ENCODE results near the gene ITIH5. TPM values are rescaled to one million over a fixed set of nuclear protein-coding genes. Genes with fewer than 3 reads are reported as not detected.

Gene ITIH5
- total and polyA plus RNA-seq, 7 experiments from 2014 or later: not detected

DNA sequence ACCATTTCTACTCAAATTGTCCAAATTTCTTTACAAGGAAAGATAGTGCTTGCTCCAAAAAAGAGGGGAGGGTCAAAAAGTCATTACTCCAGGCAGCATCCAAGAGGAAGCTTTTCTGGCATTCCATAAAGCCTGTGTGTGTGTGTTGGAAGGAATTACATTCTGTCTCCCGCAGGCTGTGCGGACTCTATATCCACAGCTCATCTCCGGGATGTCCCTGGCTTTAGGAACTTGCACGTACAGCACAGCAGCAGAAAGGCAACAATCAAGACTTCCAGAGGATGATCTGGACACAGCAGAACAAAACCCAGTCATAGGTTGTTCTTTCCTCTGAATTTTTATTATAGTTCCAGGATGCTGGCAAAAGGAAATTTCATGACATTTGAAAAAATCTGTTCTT, 94.8 kb downstream of the ITIH5 start:
- H3K36me3 ChIP-seq (ENCODE audit: control insufficient read depth in 2 of 3, insufficient read depth in 3 of 3, low read length in 3 of 3): no peaks in the 10 kb centered on the region
- no peak overlapping the region for H3K4me3 ChIP-seq (ENCODE audit: low read length)
- no peak for DNase-seq
- ATAC-seq: no peak
- Mint-ChIP-seq H3K36me3 (no peaks in the 10 kb centered on the region), H3K4me1 (peaks cover 0 to 4% (median 0%) of the 10 kb centered on the region in 7 donors), H3K4me3 (no peak overlapping the region), H3K9me3 (no peaks in the 10 kb centered on the region), H3K27me3 (peaks cover 0 to 7% (median 0%) of the 10 kb centered on the region in 5 donors), H3K27ac (no peak overlapping the region)
- intact Hi-C loops (cut with micrococcal nuclease): no loop called here
- CTCF ChIA-PET: interaction anchor here (0.7 kb wide), 1 partner anchor 1759 kb away, joined by 4 read pairs; no protein-coding TSS in a partner anchor
- H3K9me3 ChIP-seq (ENCODE audit: control insufficient read depth in 2 of 3, low read length in 3 of 3): no peaks in the 10 kb centered on the region
- H3K4me1 ChIP-seq (ENCODE audit: control insufficient read depth in 2 of 2, insufficient read depth in 2 of 2, low read length in 2 of 2): no peaks in the 10 kb centered on the region
- POLR2A ChIA-PET: no interaction called here
- H3K27ac ChIP-seq (ENCODE audit: low read depth, low read length): no peak overlapping the region
- H3K27me3 ChIP-seq (ENCODE audit: control insufficient read depth in 2 of 2, insufficient read depth in 2 of 2, low read length in 2 of 2): no peaks in the 10 kb centered on the region

DNA sequence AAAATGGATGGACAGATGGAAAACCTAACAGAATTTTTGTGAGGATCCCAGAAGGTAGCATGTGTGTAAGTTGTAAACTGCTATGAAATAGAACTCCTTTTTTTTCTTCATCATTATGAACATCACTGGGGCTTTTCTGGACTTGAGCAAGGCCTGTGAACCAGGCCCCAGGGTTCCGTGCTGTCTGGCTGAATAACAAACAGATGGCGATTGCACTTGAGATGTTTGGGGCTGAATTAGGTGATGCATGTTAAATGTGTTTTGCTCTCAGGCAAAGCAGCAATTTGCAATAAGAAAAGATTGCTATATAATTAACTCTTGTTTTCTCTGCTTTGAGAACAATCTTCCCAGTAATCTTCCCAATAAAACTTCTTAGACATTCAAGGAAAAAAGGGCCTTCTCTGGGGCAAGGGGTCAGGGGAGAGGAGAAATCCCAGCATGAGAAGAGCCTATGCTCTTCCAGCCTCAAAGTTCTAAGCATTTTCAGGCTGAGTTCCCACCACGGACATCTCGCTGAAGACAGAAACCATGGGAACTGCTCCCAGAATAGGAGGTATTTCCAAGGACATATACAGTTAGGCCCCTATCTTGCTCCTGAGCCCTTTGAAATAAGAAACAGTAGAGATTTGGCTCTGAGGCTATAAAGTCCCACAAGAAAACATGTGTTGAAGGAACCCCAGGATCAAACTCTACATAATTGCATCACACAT, 98.7 kb downstream of the ITIH5 start:
- Mint-ChIP-seq H3K4me1 (peaks cover 0 to 5% (median 0%) of the 10 kb centered on the region in 7 donors), H3K27ac (peak overlapping the region in 2 of 9 donors; percentile 10 to 28), H3K27me3 (peaks cover 0 to 2% (median 0%) of the 10 kb centered on the region in 5 donors), H3K9me3 (no peaks in the 10 kb centered on the region), H3K36me3 (no peaks in the 10 kb centered on the region), H3K4me3 (no peak overlapping the region)
- intact Hi-C loops (cut with micrococcal nuclease): no loop called here
- POLR2A ChIA-PET: no interaction called here
- CTCF ChIA-PET: no interaction called here
- ATAC-seq (no peak), DNase-seq (no peak)
- Histone ChIP-seq H3K27me3 (ENCODE audit: control insufficient read depth in 2 of 2, insufficient read depth in 2 of 2, low read length in 2 of 2) (no peaks in the 10 kb centered on the region), H3K36me3 (ENCODE audit: control insufficient read depth in 2 of 3, insufficient read depth in 3 of 3, low read length in 3 of 3) (no peaks in the 10 kb centered on the region), H3K4me1 (ENCODE audit: control insufficient read depth in 2 of 2, insufficient read depth in 2 of 2, low read length in 2 of 2) (no peaks in the 10 kb centered on the region), H3K4me3 (ENCODE audit: low read length) (no peak overlapping the region), H3K27ac (ENCODE audit: low read depth, low read length) (no peak overlapping the region), H3K9me3 (ENCODE audit: control insufficient read depth in 2 of 3, low read length in 3 of 3) (no peaks in the 10 kb centered on the region)

DNA sequence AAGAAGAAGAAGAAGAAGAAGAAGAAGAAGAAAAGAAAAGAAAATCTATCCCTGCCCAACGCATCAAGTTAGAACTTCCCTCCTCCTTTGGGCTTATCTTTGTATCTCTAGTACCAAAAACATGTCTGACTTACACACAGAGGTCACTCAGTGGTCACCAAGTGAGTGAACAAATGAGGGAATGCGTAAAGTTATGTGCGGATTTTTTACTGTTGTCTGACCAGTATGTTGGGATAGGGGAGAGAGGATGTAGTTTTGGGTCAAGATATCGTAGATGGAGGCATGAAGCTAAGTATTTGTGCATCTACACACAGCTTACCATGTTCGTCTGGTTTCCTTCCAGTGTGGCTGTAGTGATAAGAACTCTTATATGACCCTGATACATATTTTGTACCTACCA, 99.9 kb downstream of the ITIH5 start:
- ChIA-PET CTCF (no interaction called here), POLR2A (no interaction called here)
- no peak overlapping the region for H3K4me3 Mint-ChIP-seq
- H3K36me3 Mint-ChIP-seq: no peaks in the 10 kb centered on the region
- no peak overlapping the region for H3K27ac Mint-ChIP-seq
- H3K9me3 Mint-ChIP-seq: no peaks in the 10 kb centered on the region
- H3K4me1 ChIP-seq (ENCODE audit: control insufficient read depth in 2 of 2, insufficient read depth in 2 of 2, low read length in 2 of 2): no peaks in the 10 kb centered on the region
- DNase-seq: no peak
- no peak for ATAC-seq
- no peaks in the 10 kb centered on the region for H3K9me3 ChIP-seq (ENCODE audit: control insufficient read depth in 2 of 3, low read length in 3 of 3)
- H3K27me3 ChIP-seq (ENCODE audit: control insufficient read depth in 2 of 2, insufficient read depth in 2 of 2, low read length in 2 of 2): no peaks in the 10 kb centered on the region
- H3K4me3 ChIP-seq (ENCODE audit: low read length): no peak overlapping the region
- intact Hi-C loops (cut with micrococcal nuclease): no loop called here
- no peaks in the 10 kb centered on the region for H3K36me3 ChIP-seq (ENCODE audit: control insufficient read depth in 2 of 3, insufficient read depth in 3 of 3, low read length in 3 of 3)
- peaks cover 0 to 3% (median 0%) of the 10 kb centered on the region in 5 donors for H3K27me3 Mint-ChIP-seq
- no peak overlapping the region for H3K27ac ChIP-seq (ENCODE audit: low read depth, low read length)
- H3K4me1 Mint-ChIP-seq: peaks cover 0 to 5% (median 0%) of the 10 kb centered on the region in 7 donors

DNA sequence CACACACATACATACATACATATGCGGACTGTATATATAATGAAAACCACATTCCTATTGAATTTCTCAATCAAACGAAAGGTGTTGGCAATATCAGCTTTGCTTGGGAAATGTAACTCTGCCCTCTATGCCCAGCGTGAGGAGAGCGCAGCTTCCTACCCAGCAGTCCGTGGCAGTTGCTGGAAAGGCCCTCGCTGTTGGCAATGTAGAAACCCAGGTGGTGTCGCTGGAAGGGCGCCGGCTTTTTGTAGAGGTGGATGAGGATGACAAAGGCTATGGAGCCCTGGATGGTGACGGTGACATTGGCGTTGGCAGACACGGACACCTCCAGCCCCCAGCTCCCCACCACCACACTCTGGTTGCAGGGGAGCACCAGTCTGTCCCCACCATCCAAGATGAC, 100.9 kb downstream of the ITIH5 start:
- Histone ChIP-seq H3K4me1 (ENCODE audit: control insufficient read depth in 2 of 2, insufficient read depth in 2 of 2, low read length in 2 of 2) (no peaks in the 10 kb centered on the region), H3K27ac (ENCODE audit: low read depth, low read length) (no peak overlapping the region), H3K9me3 (ENCODE audit: control insufficient read depth in 2 of 3, low read length in 3 of 3) (no peaks in the 10 kb centered on the region), H3K27me3 (ENCODE audit: control insufficient read depth in 2 of 2, insufficient read depth in 2 of 2, low read length in 2 of 2) (no peaks in the 10 kb centered on the region), H3K36me3 (ENCODE audit: control insufficient read depth in 2 of 3, insufficient read depth in 3 of 3, low read length in 3 of 3) (no peaks in the 10 kb centered on the region), H3K4me3 (ENCODE audit: low read length) (no peak overlapping the region)
- DNase-seq (no peak), ATAC-seq (no peak)
- no peak overlapping the region for H3K27ac Mint-ChIP-seq
- no peaks in the 10 kb centered on the region for H3K36me3 Mint-ChIP-seq
- ChIA-PET POLR2A (no interaction called here), CTCF (no interaction called here)
- no peaks in the 10 kb centered on the region for H3K9me3 Mint-ChIP-seq
- no peak overlapping the region for H3K4me3 Mint-ChIP-seq
- peaks cover 0 to 5% (median 0%) of the 10 kb centered on the region in 7 donors for H3K4me1 Mint-ChIP-seq
- intact Hi-C loops (cut with micrococcal nuclease): no loop called here
- H3K27me3 Mint-ChIP-seq: peaks cover 0 to 3% (median 0%) of the 10 kb centered on the region in 5 donors

DNA sequence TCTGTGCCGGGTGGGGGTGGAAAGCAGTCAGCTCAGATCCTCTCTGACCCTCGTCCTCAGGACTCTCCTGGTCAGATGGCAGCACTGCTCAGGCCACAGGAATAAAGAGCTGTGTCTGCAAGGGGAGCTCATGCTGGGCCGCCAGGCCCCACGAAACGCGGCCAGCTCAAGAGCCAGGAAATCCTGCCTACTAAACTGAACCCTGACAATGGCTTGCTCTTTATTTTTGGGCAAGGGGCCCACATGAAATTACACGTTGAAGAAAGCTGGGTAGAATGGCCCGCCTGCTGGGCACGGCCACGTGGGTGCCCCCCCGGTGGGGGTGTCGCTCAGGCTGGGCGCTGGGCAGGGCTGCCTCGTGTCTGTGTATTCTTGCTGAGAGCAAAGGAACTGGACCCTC, 103.0 kb downstream of the ITIH5 start:
- peaks cover 0 to 3% (median 0%) of the 10 kb centered on the region in 5 donors for H3K27me3 Mint-ChIP-seq
- Histone ChIP-seq H3K9me3 (ENCODE audit: control insufficient read depth in 2 of 3, low read length in 3 of 3) (no peaks in the 10 kb centered on the region), H3K27me3 (ENCODE audit: control insufficient read depth in 2 of 2, insufficient read depth in 2 of 2, low read length in 2 of 2) (no peaks in the 10 kb centered on the region), H3K36me3 (ENCODE audit: control insufficient read depth in 2 of 3, insufficient read depth in 3 of 3, low read length in 3 of 3) (no peaks in the 10 kb centered on the region), H3K27ac (ENCODE audit: low read depth, low read length) (no peak overlapping the region), H3K4me3 (ENCODE audit: low read length) (no peak overlapping the region), H3K4me1 (ENCODE audit: control insufficient read depth in 2 of 2, insufficient read depth in 2 of 2, low read length in 2 of 2) (no peaks in the 10 kb centered on the region)
- peaks cover 0 to 5% (median 0%) of the 10 kb centered on the region in 7 donors for H3K4me1 Mint-ChIP-seq
- no peaks in the 10 kb centered on the region for H3K9me3 Mint-ChIP-seq
- CTCF ChIA-PET: no interaction called here
- POLR2A ChIA-PET: no interaction called here
- no peak overlapping the region for H3K27ac Mint-ChIP-seq
- intact Hi-C loops (cut with micrococcal nuclease): no loop called here
- DNase-seq (no peak), ATAC-seq (no peak)
- H3K36me3 Mint-ChIP-seq: no peaks in the 10 kb centered on the region
- no peak overlapping the region for H3K4me3 Mint-ChIP-seq

DNA sequence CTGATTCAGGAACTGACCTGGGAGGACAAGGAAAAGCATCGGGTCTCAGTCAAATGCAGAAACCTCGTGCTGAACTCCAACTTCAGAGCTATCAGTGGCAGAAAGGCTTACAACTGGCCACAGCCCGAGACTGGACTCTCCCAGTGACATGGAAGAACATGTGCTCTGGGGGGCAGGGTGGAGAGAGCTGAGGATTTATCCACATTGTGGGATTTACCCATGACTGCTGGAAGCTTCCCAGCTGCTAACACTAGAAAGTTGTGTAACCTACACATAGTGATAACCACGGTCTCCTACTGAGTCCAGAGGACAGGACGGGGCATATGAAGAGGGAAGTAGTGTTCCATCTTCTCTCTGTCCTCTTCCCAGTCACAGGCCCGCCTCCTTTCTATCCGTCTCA, 103.4 kb downstream of the ITIH5 start:
- Histone ChIP-seq H3K36me3 (ENCODE audit: control insufficient read depth in 2 of 3, insufficient read depth in 3 of 3, low read length in 3 of 3) (no peaks in the 10 kb centered on the region), H3K4me1 (ENCODE audit: control insufficient read depth in 2 of 2, insufficient read depth in 2 of 2, low read length in 2 of 2) (no peaks in the 10 kb centered on the region), H3K4me3 (ENCODE audit: low read length) (no peak overlapping the region), H3K27ac (ENCODE audit: low read depth, low read length) (no peak overlapping the region), H3K9me3 (ENCODE audit: control insufficient read depth in 2 of 3, low read length in 3 of 3) (no peaks in the 10 kb centered on the region), H3K27me3 (ENCODE audit: control insufficient read depth in 2 of 2, insufficient read depth in 2 of 2, low read length in 2 of 2) (no peaks in the 10 kb centered on the region)
- ChIA-PET CTCF (interaction anchor here (0.5 kb wide), 1 partner anchor 779 kb away, joined by 6 read pairs; no protein-coding TSS in a partner anchor), POLR2A (no interaction called here)
- H3K4me1 Mint-ChIP-seq: peaks cover 0 to 5% (median 0%) of the 10 kb centered on the region in 7 donors
- ATAC-seq (no peak), DNase-seq (no peak)
- no peaks in the 10 kb centered on the region for H3K36me3 Mint-ChIP-seq
- no peaks in the 10 kb centered on the region for H3K9me3 Mint-ChIP-seq
- peaks cover 0 to 3% (median 0%) of the 10 kb centered on the region in 5 donors for H3K27me3 Mint-ChIP-seq
- no peak overlapping the region for H3K27ac Mint-ChIP-seq
- intact Hi-C loops (cut with micrococcal nuclease): no loop called here
- no peak overlapping the region for H3K4me3 Mint-ChIP-seq

DNA sequence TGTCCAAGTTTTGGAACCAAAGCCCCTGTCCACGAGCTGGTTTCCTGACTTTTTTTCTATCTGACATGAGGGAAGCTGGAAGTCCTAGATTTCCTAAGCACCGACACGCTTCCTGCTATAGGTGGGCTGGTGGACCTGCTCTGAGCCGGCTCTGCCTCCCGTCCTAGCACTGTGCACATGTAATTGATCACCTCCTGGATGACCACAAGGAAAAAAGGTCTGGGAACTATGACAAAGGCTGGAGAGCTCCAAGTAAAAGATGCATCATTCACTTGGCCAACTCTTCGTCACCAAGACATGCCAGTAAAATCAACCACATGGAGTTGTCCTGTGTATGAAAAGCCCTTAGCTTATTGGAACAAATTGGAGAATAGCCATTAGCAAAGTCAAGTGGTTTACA, 104.8 kb downstream of the ITIH5 start:
- Mint-ChIP-seq H3K27me3 (peaks cover 0 to 7% (median 0%) of the 10 kb centered on the region in 5 donors), H3K27ac (no peak overlapping the region), H3K4me3 (no peak overlapping the region), H3K36me3 (no peaks in the 10 kb centered on the region), H3K4me1 (peaks cover 0 to 4% (median 0%) of the 10 kb centered on the region in 7 donors), H3K9me3 (no peaks in the 10 kb centered on the region)
- Histone ChIP-seq H3K36me3 (ENCODE audit: control insufficient read depth in 2 of 3, insufficient read depth in 3 of 3, low read length in 3 of 3) (no peaks in the 10 kb centered on the region), H3K4me1 (ENCODE audit: control insufficient read depth in 2 of 2, insufficient read depth in 2 of 2, low read length in 2 of 2) (no peaks in the 10 kb centered on the region), H3K27ac (ENCODE audit: low read depth, low read length) (no peak overlapping the region), H3K27me3 (ENCODE audit: control insufficient read depth in 2 of 2, insufficient read depth in 2 of 2, low read length in 2 of 2) (no peaks in the 10 kb centered on the region), H3K9me3 (ENCODE audit: control insufficient read depth in 2 of 3, low read length in 3 of 3) (no peaks in the 10 kb centered on the region), H3K4me3 (ENCODE audit: low read length) (no peak overlapping the region)
- DNase-seq (no peak), ATAC-seq (no peak)
- POLR2A ChIA-PET: no interaction called here
- CTCF ChIA-PET: no interaction called here
- intact Hi-C loops (cut with micrococcal nuclease): no loop called here

Measured in naive thymus-derived CD4-positive, alpha-beta T cell (primary cell).